ENCODE results near the gene GID8. TPM values are rescaled to one million over a fixed set of nuclear protein-coding genes. Genes with fewer than 3 reads are reported as not detected.

Gene GID8
- total and polyA plus RNA-seq, 9 of the 15 experiments (the other 6 are each of a cell fraction or from before 2014, with no cell fraction given) = 7.5 to 31.6 (median 22.2) TPM

DNA sequence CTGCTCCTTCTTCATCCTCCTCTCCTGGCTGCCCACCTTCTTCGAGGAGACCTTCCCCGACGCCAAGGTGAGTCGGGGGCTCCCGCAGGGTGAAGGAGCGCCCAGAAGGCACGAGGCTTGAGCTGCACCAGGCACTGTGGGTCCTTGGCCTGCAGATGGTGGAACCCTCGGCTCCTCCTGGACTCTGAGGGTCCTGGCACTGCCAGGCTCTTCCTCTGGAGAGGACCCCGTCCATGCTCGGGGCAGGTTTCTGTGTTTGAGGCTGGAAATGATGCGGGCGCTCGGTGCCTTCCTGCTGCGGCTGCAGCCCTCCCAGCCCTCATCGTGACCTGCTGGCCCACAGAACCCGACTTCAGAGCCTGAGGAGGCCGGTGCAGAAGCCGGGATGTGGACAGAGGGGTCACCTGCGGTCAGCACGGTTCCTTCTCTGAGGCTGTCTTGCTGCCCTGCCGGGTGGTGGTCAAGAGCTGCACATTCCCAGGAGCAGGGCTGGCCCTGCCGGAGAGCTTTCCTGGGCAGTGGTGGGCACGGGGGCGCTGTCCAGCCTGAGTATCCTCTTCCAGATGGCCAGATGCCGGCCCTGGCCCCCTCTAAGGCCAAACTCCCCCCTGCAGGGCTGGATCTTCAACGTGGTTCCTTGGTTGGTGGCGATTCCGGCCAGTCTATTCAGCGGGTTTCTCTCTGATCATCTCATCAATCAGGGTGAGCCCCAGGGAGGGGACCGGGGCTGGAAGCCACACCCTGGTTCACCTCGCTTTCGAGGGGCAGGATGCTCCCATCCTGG, 25.9 kb downstream of the GID8 start:
- Histone ChIP-seq H3K4me2 (ENCODE audit: insufficient read depth, low read length) (no peak overlapping the region), H3K79me2 (ENCODE audit: control insufficient read depth, insufficient read depth, low read length) (no peaks in the 10 kb centered on the region), H3K9me3 (replicated peaks; ENCODE audit: control insufficient read depth, insufficient read depth, low read depth, low read length) (no peaks in the 10 kb centered on the region), H3K27me3 (ENCODE audit: control insufficient read depth in 2 of 2, insufficient read depth in 2 of 2, low read length in 2 of 2) (peaks cover 69 to 98% of the 10 kb centered on the region in 2 experiments), H4K20me1 (replicated peaks; ENCODE audit: control insufficient read depth, insufficient read depth, low read length) (peaks cover 13% of the 10 kb centered on the region), H3K9ac (ENCODE audit: insufficient read depth in 1 of 2, low read depth in 2 of 2, low read length in 2 of 2) (no peak overlapping the region), H3K4me1 (replicated peaks in 1 of 2; ENCODE audit: control insufficient read depth in 2 of 2, insufficient read depth in 2 of 2, low read length in 2 of 2) (peaks cover 0 to 56% of the 10 kb centered on the region in 2 experiments; a peak in 2 of 5 replicates), H3K27ac (ENCODE audit: extremely low read depth, low read depth, low read length) (no peak overlapping the region), H3K9me1 (ENCODE audit: control insufficient read depth, insufficient read depth, low read length) (no peaks in the 10 kb centered on the region), H3K4me3 (no peak overlapping the region), H2AFZ (ENCODE audit: low read depth, low read length) (no peak overlapping the region), H3K36me3 (ENCODE audit: control insufficient read depth, insufficient read depth, low read length) (no peaks in the 10 kb centered on the region)
- DNase-seq (ENCODE audit: extremely low read depth in 1 of 4, low spot score in 3 of 4) = no peak
- no TSS peak for BruUV-seq (replicated peaks)
- ChIA-PET CTCF (ENCODE audit: low intra/inter-chr PET ratio) (no interaction called here), POLR2A (interaction anchor here (0.7 to 1.3 kb wide), 4 partner anchors 9 to 221 kb away, joined by 3 to 5 read pairs (median 4); no protein-coding TSS in a partner anchor)
- intact Hi-C loops (cut with micrococcal nuclease) (no loop called here), in situ Hi-C loops (cut with MboI) (no loop called here)
- WGBS (ENCODE audit: insufficient coverage, low coverage, missing lambda C conversion rate) = 9% methylated on average over 26 of the region's 32 CpGs
- no peak for FAIRE-seq
- TF ChIP-seq, protein P1, sequence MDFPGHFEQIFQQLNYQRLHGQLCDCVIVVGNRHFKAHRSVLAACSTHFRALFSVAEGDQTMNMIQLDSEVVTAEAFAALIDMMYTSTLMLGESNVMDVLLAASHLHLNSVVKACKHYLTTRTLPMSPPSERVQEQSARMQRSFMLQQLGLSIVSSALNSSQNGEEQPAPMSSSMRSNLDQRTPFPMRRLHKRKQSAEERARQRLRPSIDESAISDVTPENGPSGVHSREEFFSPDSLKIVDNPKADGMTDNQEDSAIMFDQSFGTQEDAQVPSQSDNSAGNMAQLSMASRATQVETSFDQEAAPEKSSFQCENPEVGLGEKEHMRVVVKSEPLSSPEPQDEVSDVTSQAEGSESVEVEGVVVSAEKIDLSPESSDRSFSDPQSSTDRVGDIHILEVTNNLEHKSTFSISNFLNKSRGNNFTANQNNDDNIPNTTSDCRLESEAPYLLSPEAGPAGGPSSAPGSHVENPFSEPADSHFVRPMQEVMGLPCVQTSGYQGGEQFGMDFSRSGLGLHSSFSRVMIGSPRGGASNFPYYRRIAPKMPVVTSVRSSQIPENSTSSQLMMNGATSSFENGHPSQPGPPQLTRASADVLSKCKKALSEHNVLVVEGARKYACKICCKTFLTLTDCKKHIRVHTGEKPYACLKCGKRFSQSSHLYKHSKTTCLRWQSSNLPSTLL (IDR thresholded peaks at IDR 0.05) = no peak
- TF ChIP-seq PHF20 (IDR thresholded peaks at IDR 0.05; ENCODE audit: partially characterized antibody) (no peak), IFI16 (CRISPR knock-in tag; IDR thresholded peaks at IDR 0.05) (no peak), CREBBP (IDR thresholded peaks at IDR 0.05; ENCODE audit: low read depth, low read length) (no peak), SRSF3 (IDR thresholded peaks at IDR 0.05; ENCODE audit: insufficient read depth, low read length) (no peak), MYNN (IDR thresholded peaks at IDR 0.05) (no peak), MYNN (CRISPR knock-in tag; IDR thresholded peaks at IDR 0.05) (no peak), ZNF3 (CRISPR knock-in tag; IDR thresholded peaks at IDR 0.05) (no peak)
- TF ChIP-seq, protein P2, sequence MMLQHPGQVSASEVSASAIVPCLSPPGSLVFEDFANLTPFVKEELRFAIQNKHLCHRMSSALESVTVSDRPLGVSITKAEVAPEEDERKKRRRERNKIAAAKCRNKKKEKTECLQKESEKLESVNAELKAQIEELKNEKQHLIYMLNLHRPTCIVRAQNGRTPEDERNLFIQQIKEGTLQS (IDR thresholded peaks at IDR 0.05) = no peak
- TF ChIP-seq, protein P2 (CRISPR knock-in tag; conservative IDR thresholded peaks at IDR 0.05) = no peak
- ATAC-seq = no peak
